Suppressor macrophage treated with lipopolysaccharide for 1 hour (primary cell): ENCODE measurements around the gene ITIH2.
"Not testable (repeated sequence)": the region's sequence is repeated elsewhere in the genome, so short reads cannot be mapped to it uniquely, and the experiment has no call there.

Source experiments
- DNase-seq, 3 donors: peaks; one replicate each; pipeline ENCODE4 v3.0.0-alpha.2; 2020 to 2022

The ITIH2 gene

GRCh38 chr10:7748637-7749036 lies 45.5 kb downstream of the ITIH2 start:
- not testable (repeated sequence) for DNase-seq

DNA sequence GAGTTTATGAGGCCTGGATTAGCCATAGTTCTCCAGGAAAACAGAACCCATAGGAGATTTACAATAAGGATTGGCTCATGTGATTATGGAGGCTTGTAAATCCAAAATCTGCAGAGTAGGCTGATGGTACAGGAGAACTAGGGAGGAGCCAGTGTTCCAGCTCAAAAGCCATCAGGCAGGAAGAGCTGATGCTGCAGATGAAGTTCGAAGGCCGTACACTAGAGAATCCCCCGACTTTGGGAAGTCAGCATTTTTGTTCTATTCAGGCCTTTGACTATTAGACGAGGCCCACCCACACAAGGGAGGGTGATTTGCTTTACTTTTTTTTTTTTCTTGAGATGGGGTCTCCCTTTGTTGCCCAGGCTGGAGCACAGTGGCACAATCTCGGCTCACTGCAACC lies 47.1 kb downstream of the ITIH2 start:
- DNase-seq: no peak

GRCh38 chr10:7752251-7752650 lies 49.1 kb downstream of the ITIH2 start:
- DNase-seq: no peak

DNA sequence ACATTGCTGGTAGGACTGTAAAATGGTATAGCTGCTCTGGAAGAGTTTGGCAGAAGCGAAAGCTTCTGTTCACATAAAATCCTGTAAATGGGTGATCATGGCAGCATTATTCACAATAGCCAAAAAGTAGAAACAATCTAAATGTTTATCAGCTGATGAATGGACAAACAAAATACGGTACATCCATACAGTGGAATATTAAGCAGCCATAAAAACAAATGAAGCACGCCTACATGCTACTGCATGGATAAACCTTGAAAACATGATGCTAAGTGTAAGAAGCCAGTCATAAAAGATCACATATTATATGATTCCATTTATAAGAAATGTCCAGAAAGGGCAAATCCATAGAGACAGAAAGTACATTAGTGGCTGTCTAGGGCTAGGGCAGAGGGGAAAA lies 52.0 kb downstream of the ITIH2 start:
- no peak for DNase-seq

DNA sequence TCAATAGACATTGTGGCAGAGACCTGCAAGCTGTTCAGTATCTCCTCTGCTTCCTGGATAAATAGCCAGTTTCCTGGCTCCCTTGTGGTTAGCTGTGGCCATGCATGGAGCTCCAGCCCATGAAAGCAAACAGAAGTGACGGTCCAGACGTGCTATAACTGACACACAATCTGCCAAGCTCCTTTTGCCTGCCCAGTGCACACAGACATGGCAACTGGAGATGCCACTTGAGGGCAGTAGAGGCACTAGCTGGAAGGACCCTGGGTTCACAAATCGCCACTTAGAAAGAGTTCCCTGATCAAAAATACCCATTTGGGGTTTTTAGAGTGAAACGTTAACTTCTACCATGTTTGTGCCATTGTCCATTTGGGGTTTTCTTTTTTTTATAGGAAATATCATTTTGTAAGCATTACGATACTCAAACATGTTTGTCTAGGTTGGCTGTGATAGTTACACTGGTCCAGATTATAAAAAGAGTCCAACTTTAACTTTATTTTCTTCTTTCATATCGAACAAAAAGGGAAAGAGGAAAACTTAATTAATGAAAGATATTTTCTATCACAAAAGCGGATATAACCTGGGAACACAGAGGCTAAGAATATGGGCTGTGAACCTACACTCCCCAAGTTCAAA lies 53.4 kb downstream of the ITIH2 start:
- peak; percentile 28 to 43 (median 33) for DNase-seq

DNA sequence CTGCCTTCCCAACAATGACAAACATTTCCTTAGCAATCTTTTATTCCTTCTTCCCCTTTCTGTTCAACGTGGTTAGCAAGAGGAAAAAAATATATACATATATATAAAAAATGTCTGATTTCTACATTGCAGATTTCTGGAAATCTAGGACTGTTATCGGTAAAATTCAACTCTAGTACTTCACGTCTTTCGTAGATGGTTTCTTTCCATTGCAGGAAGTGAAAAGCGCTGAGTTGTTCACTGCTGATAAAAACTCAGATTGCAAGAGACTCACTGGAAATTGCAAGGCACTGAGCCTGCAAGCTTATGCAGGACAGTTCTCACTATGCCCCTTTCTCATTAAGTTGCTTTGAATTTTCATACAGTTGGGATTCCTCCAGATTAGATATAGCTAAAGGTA lies 60.8 kb downstream of the ITIH2 start:
- DNase-seq: peak; percentile 1 to 35 (median 30)

DNA sequence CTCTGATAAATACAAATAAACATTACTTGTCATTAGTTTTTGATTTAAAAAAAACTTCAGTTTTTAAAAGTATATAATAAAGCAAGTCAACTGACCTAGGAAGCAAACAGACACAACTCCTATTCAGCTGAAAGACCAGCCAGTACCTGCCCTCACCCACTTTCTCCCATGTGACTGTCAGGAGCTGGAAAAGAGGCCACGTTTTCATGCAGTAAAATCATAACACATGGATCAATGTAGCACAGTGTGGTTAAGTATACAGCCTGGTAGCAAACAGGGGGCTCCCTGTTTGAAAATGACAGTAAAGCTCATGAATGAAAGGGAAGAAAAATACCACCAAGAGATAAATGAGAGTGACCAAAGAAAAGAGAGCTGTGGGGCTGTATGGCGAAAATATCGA lies 63.1 kb downstream of the ITIH2 start:
- DNase-seq: no peak

- no peak for DNase-seq
These were observed 64.1 kb downstream of the ITIH2 start for GRCh38 chr10:7767209-7767608.

DNA sequence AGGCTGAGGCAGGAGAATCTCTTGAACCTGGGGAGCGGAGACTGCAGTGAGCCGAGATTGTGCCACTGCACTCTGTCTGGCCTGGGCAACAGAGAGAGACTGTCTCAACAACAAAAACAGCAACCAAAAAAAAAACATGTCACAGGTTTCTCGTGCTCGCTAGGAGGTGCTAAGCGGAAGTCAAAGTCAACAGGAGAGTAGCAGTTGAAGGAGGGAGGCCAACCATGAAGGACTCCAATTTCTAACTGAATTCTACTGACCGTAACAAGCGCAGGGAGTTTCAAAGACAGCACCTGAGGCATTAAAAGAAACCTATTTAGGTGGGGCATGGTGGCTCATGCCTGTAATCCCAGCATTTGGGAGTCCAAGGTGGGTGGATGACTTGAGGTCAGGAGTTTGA lies 65.3 kb downstream of the ITIH2 start:
- no peak for DNase-seq

DNA sequence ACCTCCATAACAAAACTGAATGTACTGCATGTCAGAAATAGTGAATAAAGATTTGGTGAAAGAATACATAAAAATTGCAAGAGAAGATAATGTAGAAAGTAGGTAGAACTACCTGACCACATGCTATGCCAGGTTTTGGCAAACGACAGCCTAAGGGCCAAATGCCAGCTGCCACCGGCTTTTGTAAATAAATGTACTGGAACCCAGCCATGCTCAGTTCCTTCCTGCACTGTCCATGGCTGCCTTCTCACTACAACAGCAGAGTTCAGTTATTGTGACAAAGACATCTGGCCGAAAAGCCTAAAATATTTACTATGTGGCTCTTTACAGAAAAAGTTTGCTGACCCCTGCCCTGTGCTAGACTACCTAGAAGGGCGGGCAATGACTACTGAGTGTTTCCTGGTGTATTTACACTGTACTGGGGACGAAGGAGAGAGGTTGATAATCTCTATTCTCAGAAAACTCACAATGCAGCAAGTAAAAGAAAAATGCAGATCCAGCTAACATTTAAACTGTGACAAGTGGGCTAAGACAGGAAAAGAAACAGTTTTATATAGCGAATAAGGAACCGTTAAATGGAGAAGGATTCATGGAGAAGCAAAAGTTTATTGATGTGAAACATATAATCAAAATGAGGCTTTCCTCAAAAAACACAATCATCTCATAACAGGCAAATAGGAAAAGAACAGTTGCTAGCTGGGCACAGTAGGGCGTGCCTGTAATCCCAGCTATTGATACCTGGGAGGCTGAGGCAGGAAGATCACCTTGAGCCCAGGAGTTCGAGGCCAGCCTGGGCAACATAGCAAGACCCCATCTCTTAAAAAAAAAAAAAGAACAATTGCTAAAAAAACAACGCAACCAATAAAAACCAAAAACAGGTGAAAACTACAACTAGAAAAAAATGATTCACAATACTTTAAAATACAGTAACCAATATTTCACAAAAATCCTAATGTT lies 71.0 kb downstream of the ITIH2 start:
- DNase-seq: no peak

- no peak for DNase-seq
These were observed 73.7 kb downstream of the ITIH2 start for GRCh38 chr10:7776777-7777176.

- not testable (repeated sequence) for DNase-seq
These were observed 79.1 kb downstream of the ITIH2 start for GRCh38 chr10:7782194-7782593.

GRCh38 chr10:7786430-7786829 lies 83.3 kb downstream of the ITIH2 start:
- peak in 2 of 3 donors; percentile 7 to 29 for DNase-seq

GRCh38 chr10:7787150-7787856 lies 84.2 kb downstream of the ITIH2 start:
- peak; percentile 33 to 50 (median 47) for DNase-seq

- DNase-seq: peak; percentile 98 to 99 (median 98)
These were observed 84.9 kb downstream of the ITIH2 start, which contains the start of the genes ATP5F1C and KIN for GRCh38 chr10:7787857-7788638. Gene ATP5F1C (plus strand): TSS chr10:7788177. CDS start chr10:7788208, 31 bp downstream. Gene KIN (minus strand): TSS chr10:7787993. CDS start chr10:7787933, 60 bp downstream.

DNA sequence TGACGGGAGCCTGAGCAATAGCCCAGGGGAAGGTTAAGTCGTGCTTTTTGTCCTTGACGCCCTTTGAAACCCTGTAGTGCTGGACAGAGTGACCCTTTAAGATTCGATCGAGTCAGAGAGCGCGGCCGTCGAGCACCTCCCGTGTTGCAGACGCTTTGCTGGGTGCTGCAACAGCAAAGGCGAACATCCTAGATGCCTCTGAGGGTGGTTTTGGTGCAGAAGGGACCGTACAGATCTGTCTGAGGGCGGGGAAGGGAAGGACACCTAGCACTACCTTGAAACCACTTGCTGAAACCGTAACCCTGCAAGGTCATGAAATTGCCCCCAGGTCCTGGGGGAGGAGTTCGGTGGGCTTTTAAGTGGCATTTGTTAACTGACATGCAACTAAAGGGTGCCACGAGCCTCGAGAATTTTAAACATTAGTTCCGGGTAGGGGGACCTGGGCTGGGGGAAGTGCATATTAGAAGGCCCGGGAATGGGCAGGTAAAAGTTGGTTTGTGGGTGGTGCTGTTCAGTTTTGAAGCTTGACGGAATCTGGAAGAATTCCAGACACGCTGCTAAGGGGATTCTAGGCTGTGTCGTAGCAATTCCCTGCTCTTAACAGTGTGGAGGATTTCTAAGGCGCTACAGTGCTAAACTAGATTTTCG lies 85.6 kb downstream of the ITIH2 start:
- DNase-seq: no peak

- no peak for DNase-seq
These were observed 86.3 kb downstream of the ITIH2 start for GRCh38 chr10:7789390-7789789.

GRCh38 chr10:7792541-7792940 lies 89.4 kb downstream of the ITIH2 start:
- DNase-seq: no peak

GRCh38 chr10:7794251-7795026 lies 91.3 kb downstream of the ITIH2 start:
- peak; percentile 47 to 65 (median 49) for DNase-seq

GRCh38 chr10:7795605-7796004 lies 92.5 kb downstream of the ITIH2 start:
- no peak for DNase-seq

DNA sequence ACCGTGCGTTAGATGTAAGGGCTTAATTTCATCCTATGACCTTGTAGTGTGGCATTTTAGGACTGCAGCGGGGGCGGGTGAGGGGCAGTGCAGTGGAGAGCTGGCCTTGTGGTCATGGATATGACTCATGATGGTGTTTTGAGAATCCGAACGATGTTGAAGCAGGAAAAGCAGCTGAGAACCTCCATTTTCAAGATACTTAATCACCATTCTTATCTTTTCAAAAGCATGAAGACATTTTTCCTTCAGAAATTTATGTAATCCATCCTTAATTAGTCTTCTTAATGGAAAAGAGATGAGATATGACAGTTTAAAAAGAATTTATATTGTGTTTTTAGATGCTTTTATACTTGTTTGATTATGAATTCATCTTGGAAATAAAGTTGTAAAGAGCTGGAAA lies 94.5 kb downstream of the ITIH2 start:
- DNase-seq: peak in 2 of 3 donors; percentile 32 to 37
